Measurements from ENCODE around the gene MTNR1B. TPM values are rescaled to one million over a fixed set of nuclear protein-coding genes. Genes with fewer than 3 reads are reported as not detected.

MTNR1B gene
- total and polyA plus RNA-seq, 2 donors (not counting 1 experiment from before 2014, with no cell fraction given) = not detected

DNA sequence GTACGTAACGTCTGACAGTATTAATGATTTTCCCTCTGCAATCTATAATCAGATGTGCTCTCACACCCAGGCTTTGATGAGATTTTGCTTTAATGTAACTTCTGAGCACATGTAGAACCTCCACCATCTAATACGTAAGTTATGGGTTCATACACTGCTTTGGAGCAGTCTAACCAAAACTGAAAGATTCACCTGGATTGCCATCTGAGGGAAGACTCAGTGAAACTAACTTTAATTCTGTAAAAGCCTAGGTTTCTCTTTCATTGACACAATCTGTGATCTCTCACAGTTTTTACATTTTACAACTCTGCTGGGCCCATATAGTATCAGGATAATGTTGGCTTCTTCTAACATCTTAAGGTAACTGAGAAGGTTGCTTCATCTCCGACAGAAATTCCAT, 30.1 kb upstream of the MTNR1B start:
- Histone ChIP-seq H4K20me1 (ENCODE audit: control insufficient read depth, insufficient read depth, low read length, poor library complexity, severe bottlenecking) (no peaks in the 10 kb centered on the region), H3K4me2 (replicated peaks; ENCODE audit: low read depth, low read length, poor library complexity, severe bottlenecking) (no peak overlapping the region), H3K4me1 (ENCODE audit: control insufficient read depth in 2 of 2, insufficient read depth in 2 of 2, low read length in 2 of 2) (no peaks in the 10 kb centered on the region), H3K4me3 (ENCODE audit: control extremely low read depth in 1 of 5, extremely low read depth in 1 of 5, insufficient read depth in 1 of 5, low read depth in 2 of 5, low read length in 4 of 5) (no peak overlapping the region), H3K27me3 (replicated peaks in 1 of 4; ENCODE audit: control extremely low read depth in 1 of 4, control insufficient read depth in 3 of 4, insufficient read depth in 4 of 4, low read length in 3 of 4) (no peaks in the 10 kb centered on the region), H3K27ac (ENCODE audit: low read length in 2 of 2) (no peak overlapping the region), H2AFZ (ENCODE audit: insufficient read depth, low read depth, low read length, poor library complexity, severe bottlenecking) (no peak overlapping the region), H3K36me3 (replicated peaks in 1 of 2; ENCODE audit: control extremely low read depth in 1 of 2, control insufficient read depth in 1 of 2, extremely low read depth in 1 of 2, insufficient read depth in 2 of 2, low read length in 1 of 2) (no peaks in the 10 kb centered on the region), H3K9ac (ENCODE audit: low read length) (no peak overlapping the region), H3K9me3 (ENCODE audit: control extremely low read depth in 1 of 3, control insufficient read depth in 2 of 3, insufficient read depth in 1 of 3, low read length in 2 of 3) (peaks cover 0 to 4% (median 0%) of the 10 kb centered on the region in 3 donors), H3K79me2 (ENCODE audit: control insufficient read depth, insufficient read depth, low read length) (no peaks in the 10 kb centered on the region)
- H3K4me1 Mint-ChIP-seq = no peaks in the 10 kb centered on the region
- ChIA-PET POLR2A (no interaction called here), CTCF (interaction anchor here (0.8 kb wide), 1 partner anchor 288 kb away, joined by 3 read pairs; no protein-coding TSS in a partner anchor)
- WGBS (ENCODE audit: insufficient coverage) = 100% methylated on average over 2 of the region's 4 CpGs
- peaks cover 3% of the 10 kb centered on the region for H3K27me3 Mint-ChIP-seq
- H3K27ac Mint-ChIP-seq = no peak overlapping the region
- DNase-seq = no peak
- no peak for ATAC-seq (ENCODE audit: low read depth)
- intact Hi-C loops (cut with micrococcal nuclease) = no loop called here
- no peaks in the 10 kb centered on the region for H3K9me3 Mint-ChIP-seq (ENCODE audit: insufficient read depth)
- TF ChIP-seq EZH2 (IDR thresholded peaks at IDR 0.05; ENCODE audit: borderline replicate concordance, insufficient read depth, low read depth, low read length, poor library complexity, severe bottlenecking) = no peak
- TF ChIP-seq, protein P1, sequence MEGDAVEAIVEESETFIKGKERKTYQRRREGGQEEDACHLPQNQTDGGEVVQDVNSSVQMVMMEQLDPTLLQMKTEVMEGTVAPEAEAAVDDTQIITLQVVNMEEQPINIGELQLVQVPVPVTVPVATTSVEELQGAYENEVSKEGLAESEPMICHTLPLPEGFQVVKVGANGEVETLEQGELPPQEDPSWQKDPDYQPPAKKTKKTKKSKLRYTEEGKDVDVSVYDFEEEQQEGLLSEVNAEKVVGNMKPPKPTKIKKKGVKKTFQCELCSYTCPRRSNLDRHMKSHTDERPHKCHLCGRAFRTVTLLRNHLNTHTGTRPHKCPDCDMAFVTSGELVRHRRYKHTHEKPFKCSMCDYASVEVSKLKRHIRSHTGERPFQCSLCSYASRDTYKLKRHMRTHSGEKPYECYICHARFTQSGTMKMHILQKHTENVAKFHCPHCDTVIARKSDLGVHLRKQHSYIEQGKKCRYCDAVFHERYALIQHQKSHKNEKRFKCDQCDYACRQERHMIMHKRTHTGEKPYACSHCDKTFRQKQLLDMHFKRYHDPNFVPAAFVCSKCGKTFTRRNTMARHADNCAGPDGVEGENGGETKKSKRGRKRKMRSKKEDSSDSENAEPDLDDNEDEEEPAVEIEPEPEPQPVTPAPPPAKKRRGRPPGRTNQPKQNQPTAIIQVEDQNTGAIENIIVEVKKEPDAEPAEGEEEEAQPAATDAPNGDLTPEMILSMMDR (IDR thresholded peaks at IDR 0.05) = no peak
- no peak overlapping the region for H3K4me3 Mint-ChIP-seq

DNA sequence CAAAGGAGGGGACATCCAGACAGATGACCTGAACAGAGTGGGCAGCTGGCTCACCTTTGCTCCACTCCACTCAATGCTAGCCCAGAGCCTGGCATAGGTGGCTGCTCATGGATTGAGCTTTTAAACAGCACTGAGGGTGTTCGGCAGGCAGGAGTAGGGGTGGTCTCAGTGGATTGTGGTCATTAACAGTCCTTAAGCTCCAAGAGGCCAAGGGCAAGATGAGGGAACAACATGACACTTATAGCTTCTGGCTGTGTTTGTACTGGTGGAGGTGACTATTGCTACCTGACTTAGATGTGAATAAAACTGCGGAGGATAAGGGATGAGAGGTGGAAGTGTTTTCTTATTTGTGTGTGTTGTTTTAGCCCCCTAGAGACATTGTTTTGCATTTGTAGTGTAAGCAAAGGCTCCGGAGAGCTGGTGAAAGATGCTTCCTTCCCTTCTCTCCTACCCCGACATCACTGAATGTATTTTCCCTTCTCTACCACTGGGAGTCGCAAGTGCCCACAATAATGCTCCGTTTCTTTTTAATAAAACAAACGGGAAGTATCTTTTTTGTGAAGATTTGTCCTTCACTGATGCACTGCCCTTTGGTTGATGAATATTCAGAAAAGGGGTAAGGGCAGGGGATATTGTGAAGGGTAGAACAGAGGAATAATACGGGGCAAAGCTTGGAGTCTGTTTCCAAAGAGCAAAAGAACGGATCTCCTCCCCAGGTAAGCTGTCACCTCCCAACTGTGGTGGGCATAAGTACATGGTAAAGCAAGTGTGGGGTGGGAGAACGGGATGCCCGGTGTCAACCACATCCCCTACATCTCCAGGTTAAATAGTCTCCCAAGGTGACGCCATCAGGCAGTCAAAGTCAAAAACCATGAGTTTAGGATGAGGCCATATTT, 27.5 kb upstream of the MTNR1B start:
- Histone ChIP-seq H3K9me3 (ENCODE audit: control extremely low read depth in 1 of 3, control insufficient read depth in 2 of 3, insufficient read depth in 1 of 3, low read length in 2 of 3) (peaks cover 0 to 4% (median 0%) of the 10 kb centered on the region in 3 donors), H3K4me1 (ENCODE audit: control insufficient read depth in 2 of 2, insufficient read depth in 2 of 2, low read length in 2 of 2) (no peaks in the 10 kb centered on the region), H3K79me2 (ENCODE audit: control insufficient read depth, insufficient read depth, low read length) (no peaks in the 10 kb centered on the region), H2AFZ (ENCODE audit: insufficient read depth, low read depth, low read length, poor library complexity, severe bottlenecking) (no peak overlapping the region), H3K27ac (ENCODE audit: low read length in 2 of 2) (no peak overlapping the region), H3K36me3 (replicated peaks in 1 of 2; ENCODE audit: control extremely low read depth in 1 of 2, control insufficient read depth in 1 of 2, extremely low read depth in 1 of 2, insufficient read depth in 2 of 2, low read length in 1 of 2) (no peaks in the 10 kb centered on the region), H3K9ac (ENCODE audit: low read length) (no peak overlapping the region), H3K4me2 (replicated peaks; ENCODE audit: low read depth, low read length, poor library complexity, severe bottlenecking) (no peak overlapping the region), H3K4me3 (ENCODE audit: control extremely low read depth in 1 of 5, extremely low read depth in 1 of 5, insufficient read depth in 1 of 5, low read depth in 2 of 5, low read length in 4 of 5) (no peak overlapping the region), H4K20me1 (ENCODE audit: control insufficient read depth, insufficient read depth, low read length, poor library complexity, severe bottlenecking) (no peaks in the 10 kb centered on the region), H3K27me3 (replicated peaks in 1 of 4; ENCODE audit: control extremely low read depth in 1 of 4, control insufficient read depth in 3 of 4, insufficient read depth in 4 of 4, low read length in 3 of 4) (no peaks in the 10 kb centered on the region)
- no CpG with 5 or more reads among the region's 12 CpGs for WGBS (ENCODE audit: insufficient coverage)
- CTCF ChIA-PET = interaction anchor here (0.9 to 2.9 kb wide), 5 partner anchors 11 to 297 kb away, joined by 3 to 27 read pairs (median 3); no protein-coding TSS in a partner anchor
- Mint-ChIP-seq H3K27me3 (peaks cover 3% of the 10 kb centered on the region), H3K4me1 (no peaks in the 10 kb centered on the region), H3K4me3 (no peak overlapping the region), H3K9me3 (ENCODE audit: insufficient read depth) (no peaks in the 10 kb centered on the region), H3K27ac (no peak overlapping the region)
- peak; percentile 29 for DNase-seq
- intact Hi-C loops (cut with micrococcal nuclease) = loop anchor here (10.0 kb wide), 1 partner anchor 1563 kb away; no protein-coding TSS in a partner anchor
- no peak for ATAC-seq (ENCODE audit: low read depth)
- no peak for TF ChIP-seq EZH2 (IDR thresholded peaks at IDR 0.05; ENCODE audit: borderline replicate concordance, insufficient read depth, low read depth, low read length, poor library complexity, severe bottlenecking)
- TF ChIP-seq, protein P1 (IDR thresholded peaks at IDR 0.05) = peak; percentile 62
- POLR2A ChIA-PET = no interaction called here

Measured in B cell (primary cell).